CD14-positive monocyte (primary cell): ENCODE measurements around the gene NOTCH4. TPM values are rescaled to one million over a fixed set of nuclear protein-coding genes. Genes with fewer than 3 reads are reported as not detected.
A peak's percentile ranks its signal among the peaks of the same experiment; 100 is the strongest.

ENCODE experiments used
- DNase-seq, 3 donors: peaks; one replicate each; pipeline ENCODE4 v3.0.0-alpha.2; 2011 to 2022
- H2AFZ ChIP-seq: 2 replicates; pipeline ENCODE4 v1.6.0; 2012; ENCODE audit warnings: mild to moderate bottlenecking, low read depth, low read length, inconsistent platforms; ENCODE audit not compliant: insufficient read depth, poor library complexity, severe bottlenecking
- H3K27ac ChIP-seq, 2 donors: 1 replicate in 1 of 2; 2 replicates in 1 of 2; pipeline ENCODE4 v1.5.1; 2012 to 2013; ENCODE audit warnings: low read length in 2 of 2, control low read depth in 1 of 2, inconsistent platforms in 1 of 2, low read depth in 1 of 2, mild to moderate bottlenecking in 1 of 2
- H3K27me3 ChIP-seq, 2 donors: one replicate each; pipeline versions ENCODE4 v1.6.0 to v1.6.1; 2011 to 2013; ENCODE audit warnings: low read length in 2 of 2; ENCODE audit not compliant: control insufficient read depth in 2 of 2, insufficient read depth in 2 of 2
- H3K36me3 ChIP-seq, 2 donors: replicated peaks in 1 of 2; 1 replicate in 1 of 2; 2 replicates in 1 of 2; pipeline versions ENCODE4 v1.5.1 to v1.6.1; 2012 to 2013; ENCODE audit warnings: low read length in 2 of 2, control low read depth in 1 of 2, inconsistent platforms in 1 of 2, mild to moderate bottlenecking in 1 of 2; ENCODE audit not compliant: insufficient read depth in 2 of 2, control insufficient read depth in 1 of 2
- H3K4me1 ChIP-seq, 2 donors: 1 replicate in 1 of 2; 2 replicates in 1 of 2; pipeline versions ENCODE4 v1.5.1 to v1.6.1; 2012 to 2013; ENCODE audit warnings: low read length in 2 of 2, control low read depth in 1 of 2, inconsistent platforms in 1 of 2, mild to moderate bottlenecking in 1 of 2, moderate library complexity in 1 of 2; ENCODE audit not compliant: insufficient read depth in 2 of 2, control insufficient read depth in 1 of 2
- H3K4me2 ChIP-seq: replicated peaks from 2 replicates; pipeline ENCODE3; 2012; ENCODE audit warnings: low read length, moderate library complexity, mild to moderate bottlenecking; ENCODE audit not compliant: poor library complexity, severe bottlenecking; ENCODE audit errors: extremely low read depth
- H3K4me3 ChIP-seq, 3 experiments: fragments of 200-600 bp in 1 of 3; sonication (generic) in 1 of 3; replicated peaks in 1 of 3; 1 replicate in 2 of 3; 2 replicates in 1 of 3; pipeline ENCODE4 v1.5.1; 2011 to 2013; ENCODE audit warnings: low read length in 3 of 3, mild to moderate bottlenecking in 3 of 3, control low read depth in 2 of 3, low read depth in 2 of 3, inconsistent platforms in 1 of 3, moderate library complexity in 1 of 3
- H3K79me2 ChIP-seq: 2 replicates; pipeline ENCODE4 v1.6.0; 2012; ENCODE audit warnings: mild to moderate bottlenecking, control low read depth, inconsistent platforms, low read length, moderate library complexity; ENCODE audit not compliant: insufficient read depth
- H3K9ac ChIP-seq: 2 replicates; pipeline ENCODE4 v1.6.0; 2017; ENCODE audit warnings: low read length, mild to moderate bottlenecking; ENCODE audit not compliant: insufficient read depth, poor library complexity, severe bottlenecking
- H3K9me3 ChIP-seq, 2 donors: replicated peaks in 1 of 2; 1 replicate in 1 of 2; 2 replicates in 1 of 2; pipeline versions ENCODE4 v1.5.1 to v1.6.1; 2012 to 2013; ENCODE audit warnings: low read length in 2 of 2, control low read depth in 1 of 2; ENCODE audit not compliant: control insufficient read depth in 1 of 2, insufficient read depth in 1 of 2
- H4K20me1 ChIP-seq: 2 replicates; pipeline ENCODE4 v1.6.0; 2012; ENCODE audit warnings: mild to moderate bottlenecking, low read length, control low read depth, moderate library complexity; ENCODE audit not compliant: insufficient read depth
- H3K27ac Mint-ChIP-seq, 7 donors: one replicate each; pipeline ENCODE4 v1.8.0; 2020; ENCODE audit warnings: mild to moderate bottlenecking in 7 of 7, mixed read lengths in 7 of 7, moderate library complexity in 6 of 7, inconsistent platforms in 2 of 7
- H3K27me3 Mint-ChIP-seq, 3 donors: one replicate each; pipeline ENCODE4 v1.8.0; 2021 to 2022; ENCODE audit warnings: low read depth in 3 of 3, mild to moderate bottlenecking in 3 of 3, mixed read lengths in 3 of 3, moderate library complexity in 3 of 3, inconsistent platforms in 1 of 3
- H3K36me3 Mint-ChIP-seq, 2 donors: one replicate each; pipeline ENCODE4 v1.8.0; 2020; ENCODE audit warnings: mixed read lengths in 2 of 2, inconsistent platforms in 1 of 2, mild to moderate bottlenecking in 1 of 2
- H3K4me1 Mint-ChIP-seq: one replicate; pipeline ENCODE4 v1.8.0; 2020; ENCODE audit warnings: mild to moderate bottlenecking, mixed read lengths
- H3K4me3 Mint-ChIP-seq, 2 donors: one replicate each; pipeline ENCODE4 v1.8.0; 2020; ENCODE audit warnings: mild to moderate bottlenecking in 2 of 2, mixed read lengths in 2 of 2, moderate library complexity in 1 of 2
- H3K9me3 Mint-ChIP-seq, 7 donors: one replicate each; pipeline ENCODE4 v1.8.0; 2020 to 2022; ENCODE audit warnings: mixed read lengths in 7 of 7, mild to moderate bottlenecking in 6 of 7, moderate library complexity in 6 of 7, inconsistent platforms in 2 of 7
- CTCF ChIP-seq: fragments of 200-600 bp; IDR thresholded peaks from one replicate; pipeline ENCODE4 v1.8.0; 2022; ENCODE audit warnings: antibody characterized with exemption, mild to moderate bottlenecking
- WGBS: methylation state at CpG from one replicate; pipeline ENCODE4 v1.1.5; 2013; ENCODE audit warnings: missing lambda C conversion rate; ENCODE audit not compliant: insufficient coverage; 5-methylcytosine and 5-hydroxymethylcytosine counted together
- intact Hi-C, 2 donors: fragments of 100-400 bp; cut with micrococcal nuclease; formaldehyde crosslinking; loops; one replicate each; pipeline versions ENCODE4 v1.15.0 to v1.15.1; 2023
- polyA plus RNA-seq, 3 donors: library from polyadenylated mRNA; depleted of rRNA in 1 of 3; unstranded in 2 of 3; stranded (reverse) in 1 of 3; fragments of 300-500 nt in 2 of 3; fragments of >200 nt in 1 of 3; fragmentation: Illumina TruSeq in 2 of 3; gene quantifications; 1 replicate in 2 of 3; 2 replicates in 1 of 3; pipeline ENCODE4 v1.2.3, GENCODE V29; 2012 to 2021

NOTCH4 gene
- polyA plus RNA-seq, 3 donors: 5.2 to 8.1 (median 6.1) TPM

GRCh38 chr6:32196682-32197616 is 26.9 kb downstream of the NOTCH4 start:
- Histone ChIP-seq H3K9ac (peak overlapping the region; percentile 98), H3K27me3 (no peaks in the 10 kb centered on the region), H3K4me1 (peaks cover 41 to 49% of the 10 kb centered on the region in 2 donors), H3K4me3 (peak overlapping the region; percentile 61 to 92 (median 86)), H3K4me2 (peak overlapping the region; percentile 90), H3K36me3 (no peaks in the 10 kb centered on the region), H2AFZ (peak overlapping the region; percentile 19), H3K9me3 (no peaks in the 10 kb centered on the region), H3K27ac (peak overlapping the region; percentile 98 to 99), H4K20me1 (no peaks in the 10 kb centered on the region), H3K79me2 (peaks cover 29% of the 10 kb centered on the region)
- peaks cover 0 to 3% (median 0%) of the 10 kb centered on the region in 7 donors for H3K9me3 Mint-ChIP-seq
- peak overlapping the region; percentile 99 to 100 (median 100) for H3K27ac Mint-ChIP-seq
- DNase-seq: peak; percentile 71 to 93 (median 79)
- H3K4me3 Mint-ChIP-seq: peak overlapping the region; percentile 92 to 97
- 52% methylated on average over 22 of the region's 28 CpGs for WGBS
- peaks cover 45% of the 10 kb centered on the region for H3K4me1 Mint-ChIP-seq
- intact Hi-C loops: loop anchor here in 1 of 2 donors (5.0 kb wide), 1 partner anchor 80 kb away; no protein-coding TSS in a partner anchor
- H3K36me3 Mint-ChIP-seq: no peaks in the 10 kb centered on the region
- H3K27me3 Mint-ChIP-seq: peaks cover 0 to 12% (median 2%) of the 10 kb centered on the region in 3 donors
- TF ChIP-seq CTCF: peak; percentile 22

GRCh38 chr6:32195902-32196681 is 27.8 kb downstream of the NOTCH4 start:
- H3K4me2 ChIP-seq: peak overlapping the region; percentile 90
- DNase-seq: peak; percentile 72 to 83 (median 81)
- peaks cover 38% of the 10 kb centered on the region for H3K79me2 ChIP-seq
- H3K4me1 Mint-ChIP-seq: peaks cover 53% of the 10 kb centered on the region
- H3K27ac Mint-ChIP-seq: peak overlapping the region; percentile 99 to 100 (median 100)
- no peaks in the 10 kb centered on the region for H3K9me3 ChIP-seq
- H2AFZ ChIP-seq: no peak overlapping the region
- H3K4me3 ChIP-seq: peak overlapping the region; percentile 61 to 92 (median 86)
- WGBS: under 1% methylated on average over 49 of the region's 58 CpGs
- H3K9me3 Mint-ChIP-seq: peaks cover 0 to 3% (median 0%) of the 10 kb centered on the region in 7 donors
- peak overlapping the region; percentile 92 to 97 for H3K4me3 Mint-ChIP-seq
- no peak for TF ChIP-seq CTCF
- H3K27me3 Mint-ChIP-seq: peaks cover 0 to 12% (median 2%) of the 10 kb centered on the region in 3 donors
- no peaks in the 10 kb centered on the region for H4K20me1 ChIP-seq
- peaks cover 0 to 4% of the 10 kb centered on the region in 2 donors for H3K36me3 ChIP-seq
- H3K27me3 ChIP-seq: no peaks in the 10 kb centered on the region
- H3K4me1 ChIP-seq: peaks cover 49 to 58% of the 10 kb centered on the region in 2 donors
- H3K9ac ChIP-seq: peak overlapping the region; percentile 98
- intact Hi-C loops: loop anchor here (1.0 to 5.0 kb wide), 4 partner anchors 17 to 79 kb away; partner anchors contain the start of genes RNF5 (in 2 of the 2) and FKBPL (in 1 of the 2)
- peak overlapping the region; percentile 98 to 99 for H3K27ac ChIP-seq
- H3K36me3 Mint-ChIP-seq: peaks cover 3 to 5% of the 10 kb centered on the region in 2 donors
